Activated naive CD4-positive, alpha-beta T cell treated with anti-CD3 and anti-CD28 coated beads for 36 hours (primary cell): Measurements from ENCODE around the gene ADAMTSL2. TPM values are rescaled to one million over a fixed set of nuclear protein-coding genes. Genes with fewer than 3 reads are reported as not detected.
A peak's percentile ranks its signal among the peaks of the same experiment; 100 is the strongest.

Experiments
- CTCF ChIA-PET: fragments of 350-600 bp; sonication (Branson Sonifier 250); formaldehyde crosslinking; loops from one replicate; lab custom pipeline; 2021; ENCODE audit warnings: antibody characterized with exemption; lab: Charles Lee
- DNase-seq: peaks from one replicate; pipeline ENCODE4 v3.0.0-alpha.2; 2020
- H3K27ac Mint-ChIP-seq: one replicate; pipeline ENCODE4 v1.8.0; 2021; ENCODE audit warnings: mild to moderate bottlenecking, mixed read lengths
- H3K27me3 Mint-ChIP-seq: one replicate; pipeline ENCODE4 v1.8.0; 2021; ENCODE audit warnings: low read depth, mixed read lengths
- H3K36me3 Mint-ChIP-seq: one replicate; pipeline ENCODE4 v1.8.0; 2021; ENCODE audit warnings: low read depth, mixed read lengths
- H3K4me1 Mint-ChIP-seq: one replicate; pipeline ENCODE4 v1.8.0; 2021; ENCODE audit warnings: low read depth, mixed read lengths
- H3K4me3 Mint-ChIP-seq: one replicate; pipeline ENCODE4 v1.8.0; 2021; ENCODE audit warnings: mild to moderate bottlenecking, moderate library complexity, mixed read lengths
- H3K9me3 Mint-ChIP-seq: one replicate; pipeline ENCODE4 v1.8.0; 2021; ENCODE audit warnings: mixed read lengths
- intact Hi-C: fragments of 100-400 bp; cut with micrococcal nuclease; formaldehyde crosslinking; loops from one replicate; pipeline ENCODE4 v1.15.1; 2023
- total RNA-seq, 2 experiments: library from RNA; stranded (reverse); gene quantifications; one replicate each; pipeline ENCODE4 v1.2.3, GENCODE V29; 2021

Gene ADAMTSL2
- total RNA-seq, 2 experiments from 2014 or later = 0.14 to 0.17 TPM

DNA sequence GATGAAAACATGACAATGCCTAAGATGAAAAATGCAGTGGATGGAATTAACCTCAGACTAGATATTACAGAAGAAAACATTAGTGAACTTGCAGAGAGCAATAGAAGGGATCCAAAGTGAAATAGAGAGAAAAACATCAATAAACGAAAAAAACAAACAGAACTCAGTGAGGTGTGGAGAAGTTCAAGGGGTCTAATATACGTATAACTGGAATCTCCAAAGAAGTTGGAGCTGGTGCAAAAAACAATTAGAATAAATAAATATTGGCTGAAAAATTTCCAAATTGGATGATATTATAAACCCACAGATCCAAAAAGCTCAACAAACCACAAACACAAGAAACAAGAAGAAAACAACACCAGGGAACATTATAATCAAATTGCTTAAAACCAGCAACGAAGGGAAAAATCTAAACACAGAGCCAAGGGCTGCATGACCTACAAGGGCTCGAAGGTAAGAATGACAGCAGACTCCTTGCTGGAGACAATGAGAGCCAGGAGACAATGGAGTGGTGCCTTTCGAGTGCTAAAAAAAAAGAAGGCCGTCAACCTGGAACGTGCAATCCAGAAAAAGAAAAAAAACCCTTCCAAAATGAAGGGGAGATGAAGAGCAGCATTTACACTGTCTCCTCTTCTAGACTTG lies 62.9 kb downstream of the ADAMTSL2 start:
- Mint-ChIP-seq H3K9me3 (peaks cover 15% of the 10 kb centered on the region), H3K4me1 (no peaks in the 10 kb centered on the region), H3K36me3 (peaks cover 4% of the 10 kb centered on the region), H3K4me3 (no peak overlapping the region), H3K27ac (no peak overlapping the region), H3K27me3 (no peaks in the 10 kb centered on the region)
- intact Hi-C loops = loop anchor here (10.0 kb wide), 1 partner anchor 397 kb away; the partner anchor contains the start of gene VAV2
- CTCF ChIA-PET = interaction anchor here (0.9 kb wide), 1 partner anchor 65 kb away, joined by 3 read pairs; no protein-coding TSS in a partner anchor
- DNase-seq = no peak

DNA sequence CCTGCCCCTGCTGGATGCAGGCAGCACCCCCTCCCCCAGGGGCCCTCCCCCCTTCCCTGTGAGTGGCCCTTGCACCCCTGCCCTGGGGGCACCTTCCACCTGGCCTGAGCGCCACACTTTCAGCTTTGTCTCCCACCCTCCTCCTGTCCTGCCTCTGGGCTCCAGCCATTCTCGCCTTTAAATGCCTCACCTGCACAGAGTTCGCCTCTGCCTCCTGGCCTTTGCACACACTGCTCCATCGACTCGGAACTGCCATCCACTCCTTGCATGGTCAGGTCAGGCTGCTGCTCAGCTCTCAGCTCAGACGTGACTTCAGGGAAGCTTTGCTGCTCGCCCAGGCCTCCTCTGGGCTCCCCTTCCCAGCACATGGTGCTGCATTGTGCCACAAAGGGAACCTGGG lies 64.5 kb downstream of the ADAMTSL2 start:
- CTCF ChIA-PET = interaction anchor here (0.6 kb wide), 1 partner anchor 18 kb away, joined by 3 read pairs; no protein-coding TSS in a partner anchor
- peaks cover 15% of the 10 kb centered on the region for H3K9me3 Mint-ChIP-seq
- intact Hi-C loops = loop anchor here (10.0 kb wide), 1 partner anchor 396 kb away; the partner anchor contains the start of gene VAV2
- peaks cover 4% of the 10 kb centered on the region for H3K36me3 Mint-ChIP-seq
- no peak overlapping the region for H3K4me3 Mint-ChIP-seq
- no peaks in the 10 kb centered on the region for H3K4me1 Mint-ChIP-seq
- DNase-seq = no peak
- H3K27me3 Mint-ChIP-seq = no peaks in the 10 kb centered on the region
- no peak overlapping the region for H3K27ac Mint-ChIP-seq

DNA sequence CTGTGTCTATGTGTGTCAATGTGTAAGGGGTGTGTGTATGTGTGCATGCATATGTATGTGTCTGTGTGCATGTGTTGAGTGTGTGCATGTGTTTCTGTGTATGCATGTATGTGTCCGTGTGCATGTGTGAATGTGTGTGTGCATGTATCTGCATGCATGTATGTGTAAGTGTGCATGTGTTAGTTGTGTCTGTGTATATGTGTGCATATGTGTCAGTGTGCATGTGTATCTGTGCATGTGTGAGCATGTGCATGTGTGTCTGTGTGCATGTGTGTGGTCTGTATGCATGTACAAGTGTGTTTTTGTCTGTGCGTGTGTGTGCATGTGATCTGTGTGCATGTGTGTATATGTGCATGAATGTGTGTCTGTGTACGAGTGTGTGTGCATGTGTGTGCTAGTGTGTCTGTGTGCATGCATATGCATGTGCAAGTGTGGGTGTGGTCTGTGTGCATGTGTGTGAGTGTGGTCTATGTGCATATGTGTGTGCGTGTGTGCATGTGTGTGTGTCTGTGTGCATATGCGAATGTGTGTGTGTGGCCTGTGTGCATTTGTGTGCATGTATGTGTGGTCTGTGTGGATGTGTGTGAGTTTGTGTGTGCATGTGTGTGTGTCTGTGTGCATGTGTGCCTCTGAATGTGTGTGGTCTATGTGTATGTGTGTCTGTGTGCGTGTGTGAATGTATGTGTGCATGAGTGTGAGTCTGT lies 65.1 kb downstream of the ADAMTSL2 start:
- H3K36me3 Mint-ChIP-seq = peaks cover 4% of the 10 kb centered on the region
- intact Hi-C loops = loop anchor here (10.0 kb wide), 1 partner anchor 395 kb away; the partner anchor contains the start of gene VAV2

DNA sequence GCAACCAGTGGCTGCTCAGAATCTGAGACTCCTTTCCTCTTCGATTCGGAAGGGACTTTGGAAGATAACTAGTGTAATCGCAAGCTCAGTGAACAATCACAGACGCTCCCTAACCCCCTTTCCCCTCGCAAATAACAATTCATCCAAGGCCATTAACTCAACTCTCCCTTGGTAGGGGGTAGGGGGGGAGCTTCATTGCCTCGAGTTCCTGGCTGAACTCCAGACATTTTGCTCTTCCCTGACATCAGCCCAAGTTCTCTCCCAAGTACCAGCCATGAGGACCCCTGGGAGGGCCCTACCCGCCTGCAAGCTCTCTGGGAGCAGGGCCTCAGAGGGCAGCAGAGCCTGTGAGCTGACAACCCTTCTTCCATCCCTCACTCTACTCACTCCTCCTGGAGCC lies 66.2 kb downstream of the ADAMTSL2 start:
- Mint-ChIP-seq H3K9me3 (peaks cover 15% of the 10 kb centered on the region), H3K4me3 (no peak overlapping the region), H3K4me1 (peaks cover 9% of the 10 kb centered on the region), H3K27ac (no peak overlapping the region), H3K36me3 (peaks cover 4% of the 10 kb centered on the region), H3K27me3 (peaks cover 2% of the 10 kb centered on the region)
- DNase-seq = no peak
- intact Hi-C loops = no loop called here
- CTCF ChIA-PET = interaction anchor here (1.5 kb wide), 1 partner anchor 11 kb away, joined by 5 read pairs; no protein-coding TSS in a partner anchor

More for the DNA sequence above, 65.1 kb downstream of the ADAMTSL2 start:
- Mint-ChIP-seq H3K4me3 (no peak overlapping the region), H3K27ac (no peak overlapping the region), H3K27me3 (peaks cover 2% of the 10 kb centered on the region), H3K4me1 (peaks cover 3% of the 10 kb centered on the region), H3K9me3 (peaks cover 15% of the 10 kb centered on the region)
- DNase-seq = no peak
- CTCF ChIA-PET = interaction anchor here (1.5 kb wide), 1 partner anchor 10 kb away, joined by 5 read pairs; no protein-coding TSS in a partner anchor

DNA sequence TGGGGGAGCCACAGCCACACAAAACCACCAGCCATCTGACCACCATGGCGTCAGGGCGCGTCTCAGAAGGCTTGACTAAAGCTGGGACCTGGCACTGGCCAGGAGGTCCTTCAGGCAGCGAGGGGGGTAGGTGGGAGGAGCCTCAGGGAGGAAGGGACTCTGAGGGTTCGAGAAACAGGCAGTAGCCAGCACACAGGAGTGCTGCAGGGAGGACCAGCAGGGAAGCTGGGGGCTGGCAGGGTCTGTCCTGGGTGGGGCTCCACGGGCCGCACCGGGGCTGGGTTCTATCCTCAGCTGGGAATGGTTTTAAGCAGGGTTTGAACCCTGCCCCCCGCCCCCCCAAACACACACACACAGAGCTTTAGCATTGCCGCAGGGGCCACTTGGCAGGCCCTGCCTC lies 67.2 kb downstream of the ADAMTSL2 start:
- intact Hi-C loops = no loop called here
- H3K36me3 Mint-ChIP-seq = peaks cover 4% of the 10 kb centered on the region
- H3K4me3 Mint-ChIP-seq = no peak overlapping the region
- H3K27me3 Mint-ChIP-seq = peaks cover 2% of the 10 kb centered on the region
- CTCF ChIA-PET = interaction anchor here (0.7 to 1.0 kb wide), 2 partner anchors 12 to 132 kb away, joined by 3 read pairs; no protein-coding TSS in a partner anchor
- peaks cover 10% of the 10 kb centered on the region for H3K4me1 Mint-ChIP-seq
- no peak for DNase-seq
- peaks cover 14% of the 10 kb centered on the region for H3K9me3 Mint-ChIP-seq
- H3K27ac Mint-ChIP-seq = no peak overlapping the region

DNA sequence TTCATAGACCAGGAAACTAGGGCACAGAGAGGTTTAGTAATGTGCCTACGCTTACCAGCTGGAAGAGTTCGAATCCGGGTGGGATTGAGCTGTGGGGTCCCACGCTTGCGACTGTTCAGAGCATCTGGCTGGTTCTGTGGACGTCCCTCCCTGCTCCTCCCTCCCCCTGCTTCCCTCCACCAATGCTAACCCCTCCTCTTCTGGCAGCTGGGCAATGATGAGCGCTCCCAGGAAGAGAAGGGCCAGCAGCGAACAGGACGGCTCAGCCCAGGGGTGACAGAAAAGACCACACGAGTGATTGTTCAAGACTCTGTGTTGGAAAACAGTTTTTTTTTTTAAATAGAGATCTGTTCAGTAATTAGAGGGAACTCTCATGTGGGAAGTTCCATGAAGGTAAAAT lies 67.8 kb downstream of the ADAMTSL2 start:
- intact Hi-C loops = no loop called here
- Mint-ChIP-seq H3K9me3 (peaks cover 9% of the 10 kb centered on the region), H3K4me3 (no peak overlapping the region), H3K27me3 (peaks cover 6% of the 10 kb centered on the region), H3K27ac (no peak overlapping the region), H3K4me1 (peaks cover 10% of the 10 kb centered on the region), H3K36me3 (peaks cover under 1% of the 10 kb centered on the region)
- CTCF ChIA-PET = interaction anchor here (0.7 to 1.7 kb wide), 3 partner anchors 13 to 140 kb away, joined by 3 to 4 read pairs (median 3); no protein-coding TSS in a partner anchor
- DNase-seq = no peak

DNA sequence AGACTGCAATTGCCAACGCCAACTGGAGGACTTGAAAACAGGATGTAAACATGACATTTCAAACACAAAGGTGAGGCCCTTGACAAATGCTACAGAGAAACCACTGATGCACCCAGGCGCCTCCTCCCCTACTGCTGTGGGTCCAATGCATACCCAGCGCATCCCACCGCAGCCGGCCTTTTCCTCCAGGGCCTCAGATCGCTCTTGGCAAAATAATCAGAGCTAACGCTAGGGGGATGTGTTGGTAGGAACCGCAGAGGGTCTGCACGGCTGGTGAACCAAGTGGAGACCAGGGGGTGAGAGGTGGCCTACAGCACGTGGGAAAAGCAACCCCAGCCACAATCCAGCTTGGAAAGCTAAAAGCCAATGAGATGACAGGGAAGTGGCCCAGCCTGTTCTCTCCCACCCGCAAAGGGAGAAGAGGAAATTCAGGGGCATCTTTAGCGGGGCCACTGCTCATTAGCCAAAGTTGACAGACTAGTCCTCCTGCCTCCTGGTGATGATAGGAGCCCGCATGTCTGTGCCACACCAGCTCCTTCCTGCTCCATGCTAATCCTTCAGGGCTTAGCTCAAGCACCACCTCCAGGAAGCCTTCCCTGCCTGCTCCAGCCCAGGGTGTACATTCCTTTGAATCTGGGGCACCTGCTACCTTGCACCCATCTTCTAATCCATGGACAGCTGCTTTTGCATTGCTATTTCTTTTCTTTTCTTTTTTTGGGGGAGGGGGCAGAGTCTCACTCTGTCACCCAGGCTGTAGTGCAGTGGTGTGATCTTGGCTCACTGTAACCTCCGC lies 68.8 kb downstream of the ADAMTSL2 start:
- Mint-ChIP-seq H3K27me3 (peaks cover 15% of the 10 kb centered on the region), H3K4me3 (no peak overlapping the region), H3K4me1 (peaks cover 10% of the 10 kb centered on the region), H3K9me3 (no peaks in the 10 kb centered on the region), H3K36me3 (no peaks in the 10 kb centered on the region), H3K27ac (no peak overlapping the region)
- CTCF ChIA-PET = interaction anchor here (0.7 to 1.7 kb wide), 2 partner anchors 56 to 139 kb away, joined by 4 read pairs; no protein-coding TSS in a partner anchor
- DNase-seq = no peak
- intact Hi-C loops = no loop called here

DNA sequence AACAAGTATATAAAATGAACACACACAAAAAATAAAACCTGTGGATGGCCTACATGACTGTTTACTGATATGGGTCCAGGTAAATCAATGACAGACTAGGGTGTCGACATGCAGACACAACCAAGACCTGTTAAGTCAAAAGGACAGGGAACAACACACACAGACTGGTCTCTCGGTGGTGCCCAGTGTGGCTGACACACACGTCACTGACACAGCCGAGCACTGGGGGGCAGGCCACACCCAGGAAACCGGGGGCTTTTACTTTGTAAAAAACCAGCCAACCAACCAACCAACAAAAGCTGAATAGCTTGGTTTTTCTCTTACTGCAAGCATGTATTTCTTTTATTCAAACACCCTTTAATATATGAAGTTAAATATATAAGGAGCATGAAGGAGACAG lies 69.7 kb downstream of the ADAMTSL2 start:
- no peak overlapping the region for H3K27ac Mint-ChIP-seq
- H3K27me3 Mint-ChIP-seq = peaks cover 17% of the 10 kb centered on the region
- no peaks in the 10 kb centered on the region for H3K36me3 Mint-ChIP-seq
- peak; percentile 58 for DNase-seq
- CTCF ChIA-PET = interaction anchor here (1.6 kb wide), 1 partner anchor 123 kb away, joined by 4 read pairs; no protein-coding TSS in a partner anchor
- no peak overlapping the region for H3K4me3 Mint-ChIP-seq
- intact Hi-C loops = no loop called here
- no peaks in the 10 kb centered on the region for H3K9me3 Mint-ChIP-seq
- H3K4me1 Mint-ChIP-seq = peaks cover 10% of the 10 kb centered on the region

DNA sequence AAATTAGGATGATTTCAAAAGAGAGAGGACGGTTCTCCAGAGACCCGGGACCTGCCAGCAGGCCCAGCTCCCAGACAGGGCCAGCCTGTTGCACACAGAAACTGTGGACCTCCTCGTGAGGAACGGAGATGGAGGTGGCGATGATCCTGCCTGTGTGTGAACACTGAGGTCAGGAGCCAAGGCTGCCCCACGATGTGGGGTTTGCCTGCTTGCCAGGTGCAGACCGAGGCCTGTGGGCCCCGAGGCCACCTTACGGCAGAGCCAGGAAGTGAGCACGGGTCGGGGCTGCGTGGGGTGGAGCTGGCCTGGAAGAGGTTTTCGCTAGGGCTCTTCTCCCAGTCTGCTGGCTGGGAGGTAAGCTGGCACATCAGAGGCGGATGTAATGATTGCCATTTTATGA lies 70.4 kb downstream of the ADAMTSL2 start:
- H3K4me1 Mint-ChIP-seq = peaks cover 10% of the 10 kb centered on the region
- H3K36me3 Mint-ChIP-seq = no peaks in the 10 kb centered on the region
- CTCF ChIA-PET = interaction anchor here (1.4 to 1.6 kb wide), 2 partner anchors 16 to 122 kb away, joined by 4 to 5 read pairs; no protein-coding TSS in a partner anchor
- H3K9me3 Mint-ChIP-seq = no peaks in the 10 kb centered on the region
- no peak overlapping the region for H3K4me3 Mint-ChIP-seq
- intact Hi-C loops = no loop called here
- H3K27me3 Mint-ChIP-seq = peaks cover 22% of the 10 kb centered on the region
- no peak for DNase-seq
- H3K27ac Mint-ChIP-seq = no peak overlapping the region

DNA sequence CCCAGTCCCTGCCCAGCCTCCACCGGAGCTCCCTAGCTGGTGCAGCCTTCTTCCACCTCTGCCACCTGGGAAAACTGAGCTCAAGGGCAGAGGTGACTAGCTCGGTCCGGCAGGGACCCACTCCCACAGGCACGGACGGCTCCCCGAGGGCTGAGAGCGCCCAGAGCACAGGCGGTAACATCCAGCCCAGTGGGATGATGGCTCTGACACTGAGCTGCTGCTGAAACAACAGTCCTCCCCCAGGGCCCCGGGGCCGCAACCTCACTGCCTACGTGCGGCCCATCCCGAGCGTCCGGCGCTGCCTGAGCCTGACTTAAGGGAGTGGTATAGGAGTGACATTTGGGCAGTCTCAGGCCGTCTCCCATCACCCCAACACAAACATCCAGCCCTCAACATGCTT lies 70.9 kb downstream of the ADAMTSL2 start:
- Mint-ChIP-seq H3K4me1 (peaks cover 10% of the 10 kb centered on the region), H3K27me3 (peaks cover 26% of the 10 kb centered on the region), H3K9me3 (no peaks in the 10 kb centered on the region), H3K27ac (no peak overlapping the region), H3K36me3 (no peaks in the 10 kb centered on the region), H3K4me3 (no peak overlapping the region)
- intact Hi-C loops = no loop called here
- no peak for DNase-seq
- CTCF ChIA-PET = interaction anchor here (1.4 to 1.6 kb wide), 2 partner anchors 17 to 122 kb away, joined by 4 to 5 read pairs; no protein-coding TSS in a partner anchor

DNA sequence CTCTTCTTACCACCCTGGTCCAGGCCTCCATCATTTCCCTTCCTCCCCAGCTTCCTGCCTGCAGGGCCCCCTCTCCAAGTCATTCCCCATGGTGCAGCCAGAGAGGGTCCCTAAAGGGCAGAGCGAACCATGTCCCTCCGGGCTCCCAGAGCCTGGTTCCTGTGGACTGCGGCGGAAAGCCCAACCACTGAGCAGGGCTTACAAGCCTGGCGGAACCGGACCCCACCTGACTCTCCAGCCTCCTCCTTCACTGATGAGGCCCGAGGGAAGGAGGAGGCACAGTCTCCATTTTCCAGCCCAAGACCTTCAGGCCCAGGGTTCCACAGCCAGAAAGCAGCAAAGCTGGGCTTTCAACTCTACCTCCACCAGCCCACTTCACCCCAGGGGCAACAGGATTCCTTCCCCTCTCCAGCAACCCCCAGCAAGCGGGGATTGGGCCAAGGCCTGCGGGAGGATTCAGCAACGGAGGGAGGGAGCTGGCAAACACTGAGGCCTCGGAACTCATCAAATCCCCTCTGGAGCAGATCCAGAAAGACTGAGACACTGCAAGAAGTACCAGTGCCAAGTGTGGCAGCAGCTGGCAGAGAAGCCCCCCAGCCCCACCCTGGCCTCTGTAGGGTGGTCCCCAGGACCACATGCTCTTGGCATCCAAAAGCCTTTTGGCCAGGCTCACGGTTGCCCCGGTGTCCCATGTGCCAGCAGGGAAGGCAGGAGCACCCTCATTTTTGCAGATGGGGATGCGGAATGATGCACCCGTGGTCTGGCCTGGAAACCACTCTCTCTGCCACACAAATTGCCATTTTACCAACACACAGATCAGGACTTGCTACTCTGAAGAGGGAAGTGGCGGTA lies 71.6 kb downstream of the ADAMTSL2 start:
- no peaks in the 10 kb centered on the region for H3K36me3 Mint-ChIP-seq
- peaks cover 10% of the 10 kb centered on the region for H3K4me1 Mint-ChIP-seq
- CTCF ChIA-PET = interaction anchor here (1.4 kb wide), 1 partner anchor 17 kb away, joined by 5 read pairs; no protein-coding TSS in a partner anchor
- no peak overlapping the region for H3K27ac Mint-ChIP-seq
- no peak for DNase-seq
- H3K9me3 Mint-ChIP-seq = no peaks in the 10 kb centered on the region
- no peak overlapping the region for H3K4me3 Mint-ChIP-seq
- intact Hi-C loops = no loop called here
- peaks cover 32% of the 10 kb centered on the region for H3K27me3 Mint-ChIP-seq
